Panc1 (cell line): ENCODE measurements around the gene F5. TPM values are rescaled to one million over a fixed set of nuclear protein-coding genes. Genes with fewer than 3 reads are reported as not detected.

Experiments
- ATAC-seq: fragments of 200-7000 bp; cut with Tn5 transposase; 2 replicates; pipeline ENCODE4 v1.9.1; 2020; ENCODE audit warnings: mild to moderate bottlenecking, moderate library complexity
- BruUV-seq: library from RNA; stranded (reverse); fragments of 400-500 nt; replicated peaks from 2 replicates; lab custom pipeline; 2021; lab: Mats Ljungman, UMichigan
- CTCF ChIA-PET: fragments of 300-600 bp; sonication (Branson Sonifier 250); formaldehyde crosslinking; loops from one replicate; lab custom pipeline; 2022; ENCODE audit warnings: antibody characterized with exemption; lab: Charles Lee
- POLR2A ChIA-PET: fragments of 300-600 bp; sonication (Branson Sonifier 250); formaldehyde crosslinking; loops from one replicate; lab custom pipeline; 2022; ENCODE audit warnings: antibody characterized with exemption; lab: Charles Lee
- DNase-seq: peaks from one replicate; pipeline ENCODE4 v3.0.0-alpha.2; 2010; ENCODE audit warnings: low read depth, low spot score
- H3K27ac ChIP-seq: 2 replicates; pipeline ENCODE4 v1.5.1; 2011; ENCODE audit warnings: mild to moderate bottlenecking, low read length, inconsistent platforms
- H3K27me3 ChIP-seq: fragments of 200-500 bp; sonication (Bioruptor generic); 2 replicates; pipeline ENCODE4 v1.6.0; 2014; ENCODE audit warnings: low read length, inconsistent platforms; ENCODE audit not compliant: control insufficient read depth, insufficient read depth
- H3K36me3 ChIP-seq: fragments of 200-500 bp; sonication (Bioruptor generic); 2 replicates; pipeline ENCODE4 v1.5.1; 2014; ENCODE audit warnings: inconsistent platforms, mild to moderate bottlenecking, low read length, moderate library complexity; ENCODE audit not compliant: control insufficient read depth, insufficient read depth
- H3K4me1 ChIP-seq: 2 replicates; pipeline ENCODE4 v1.5.1; 2011; ENCODE audit warnings: inconsistent platforms, mild to moderate bottlenecking, low read length, moderate library complexity; ENCODE audit not compliant: control insufficient read depth, insufficient read depth
- H3K4me3 ChIP-seq, 2 experiments: 2 replicates each; pipeline ENCODE4 v1.5.1; 2011 to 2012; ENCODE audit warnings: low read depth in 2 of 2, low read length in 2 of 2, mild to moderate bottlenecking in 2 of 2, inconsistent platforms in 1 of 2, moderate library complexity in 1 of 2
- H3K9me3 ChIP-seq: fragments of 200-500 bp; sonication (Bioruptor generic); 2 replicates; pipeline ENCODE4 v1.5.1; 2014; ENCODE audit warnings: low read depth, mild to moderate bottlenecking, inconsistent platforms, low read length, moderate library complexity; ENCODE audit not compliant: control insufficient read depth, insufficient read depth
- CTCF ChIP-seq: fragments of 450-650 bp; IDR thresholded peaks from 2 replicates; pipeline ENCODE4 v1.5.1; 2017; ENCODE audit warnings: mild to moderate bottlenecking
- POLR2AphosphoS5 ChIP-seq: IDR thresholded peaks from 2 replicates; pipeline ENCODE4 v1.6.1; 2012; ENCODE audit warnings: mild to moderate bottlenecking, low read depth, low read length, moderate library complexity
- REST ChIP-seq, 2 experiments: IDR thresholded peaks; 2 replicates each; pipeline ENCODE4 v1.6.1; 2011 to 2012; ENCODE audit warnings: low read depth in 2 of 2, control low read depth in 1 of 2, low read length in 1 of 2, mild to moderate bottlenecking in 1 of 2, moderate library complexity in 1 of 2; ENCODE audit not compliant: insufficient read depth in 1 of 2
- SIN3A ChIP-seq: IDR thresholded peaks from 2 replicates; pipeline ENCODE4 v1.6.1; 2012; ENCODE audit warnings: low read depth, mild to moderate bottlenecking, low read length, moderate library complexity, borderline replicate concordance; ENCODE audit not compliant: insufficient read depth
- TCF7L2 ChIP-seq: IDR thresholded peaks from 2 replicates; pipeline ENCODE4 v1.6.1; 2011; ENCODE audit warnings: mild to moderate bottlenecking, low read depth, low read length, inconsistent platforms
- in situ Hi-C: cut with HindIII; loops from 2 replicates; pipeline ENCODE4 v1.10.0; 2016; ENCODE audit warnings: low sequenced_read_pairs, low pct_unique_long_range_greater_than_20kb
- intact Hi-C: fragments of 100-400 bp; cut with micrococcal nuclease; formaldehyde crosslinking; loops from one replicate; pipeline ENCODE4 v1.10.0; 2022; ENCODE audit not compliant: unreplicated experiment
- total RNA-seq: library from RNA; stranded (reverse); gene quantifications from one replicate; pipeline ENCODE4 v1.2.1, GENCODE V29; 2021; ENCODE audit not compliant: unreplicated experiment

The F5 gene
- total RNA-seq, 1 experiment from 2014 or later, result 0.08 TPM

GRCh38 chr1:169523904-169524303 lies 62.4 kb downstream of the F5 start:
- H3K36me3 ChIP-seq, result no peaks in the 10 kb centered on the region
- no peaks in the 10 kb centered on the region for H3K9me3 ChIP-seq
- POLR2A ChIA-PET, result no interaction called here
- no TSS peak for BruUV-seq
- H3K27ac ChIP-seq, result no peak overlapping the region
- CTCF ChIA-PET, result no interaction called here
- TF ChIP-seq TCF7L2 (no peak), POLR2AphosphoS5 (no peak), REST (IDR thresholded peaks at IDR 0.05; ENCODE audit: insufficient read depth in 1 of 2, low read depth in 2 of 2, low read length in 1 of 2) (no peak), SIN3A (no peak), CTCF (no peak)
- H3K4me1 ChIP-seq, result no peaks in the 10 kb centered on the region
- DNase-seq, result no peak
- no peaks in the 10 kb centered on the region; the same call in 1 of the 2 replicates for H3K27me3 ChIP-seq
- intact Hi-C loops (no loop called here), in situ Hi-C loops (no loop called here)
- no peak for ATAC-seq
- H3K4me3 ChIP-seq, result no peak overlapping the region

GRCh38 chr1:169521226-169521625 lies 65.1 kb downstream of the F5 start:
- Histone ChIP-seq H3K4me3 (no peak overlapping the region), H3K9me3 (no peaks in the 10 kb centered on the region), H3K27me3 (no peaks in the 10 kb centered on the region), H3K4me1 (no peaks in the 10 kb centered on the region), H3K27ac (no peak overlapping the region), H3K36me3 (no peaks in the 10 kb centered on the region)
- no TSS peak for BruUV-seq
- intact Hi-C loops (no loop called here), in situ Hi-C loops (no loop called here)
- TF ChIP-seq SIN3A (no peak), TCF7L2 (no peak), CTCF (no peak), REST (IDR thresholded peaks at IDR 0.05; ENCODE audit: insufficient read depth in 1 of 2, low read depth in 2 of 2, low read length in 1 of 2) (no peak), POLR2AphosphoS5 (no peak)
- DNase-seq (no peak), ATAC-seq (no peak)
- ChIA-PET CTCF (no interaction called here), POLR2A (no interaction called here)
